HG03095 (cell line): ENCODE data around the gene ADISSP.

Experiments used
- ATAC-seq: cut with Tn5 transposase; IDR thresholded peaks from one replicate; pipeline ENCODE4 v1.9.1; 2021; ENCODE audit warnings: moderate library complexity; ENCODE audit not compliant: unreplicated experiment

Gene ADISSP

GRCh38 chr20:3720626-3721025 lies 46.9 kb downstream of the ADISSP start:
- no peak for ATAC-seq

GRCh38 chr20:3720068-3720467 lies 47.5 kb downstream of the ADISSP start:
- ATAC-seq, result no peak

GRCh38 chr20:3719046-3719445 lies 48.5 kb downstream of the ADISSP start:
- no peak for ATAC-seq

GRCh38 chr20:3716195-3716834 lies 51.2 kb downstream of the ADISSP start:
- no peak for ATAC-seq

- ATAC-seq, result no peak
These were observed 53.5 kb downstream of the ADISSP start for GRCh38 chr20:3714092-3714491.

GRCh38 chr20:3712279-3712873 lies 55.2 kb downstream of the ADISSP start, which contains the start of gene SIGLEC1:
Gene SIGLEC1 (minus strand): TSS chr20:3712600. CDS start chr20:3707128, 5,472 bp downstream.
- ATAC-seq, result no peak

GRCh38 chr20:3711484-3711941 lies 56.0 kb downstream of the ADISSP start:
- no peak for ATAC-seq

- no peak for ATAC-seq
These were observed 56.7 kb downstream of the ADISSP start for GRCh38 chr20:3710703-3711483.

GRCh38 chr20:3710011-3710466 lies 57.5 kb downstream of the ADISSP start:
- no peak for ATAC-seq

GRCh38 chr20:3707508-3707899 lies 60.0 kb downstream of the ADISSP start:
- no peak for ATAC-seq

GRCh38 chr20:3706774-3707507 lies 60.6 kb downstream of the ADISSP start:
- ATAC-seq, result no peak

GRCh38 chr20:3705970-3706739 lies 61.4 kb downstream of the ADISSP start:
- ATAC-seq, result no peak

- ATAC-seq, result no peak
These were observed 62.0 kb downstream of the ADISSP start for GRCh38 chr20:3705491-3705969.

- no peak for ATAC-seq
These were observed 63.5 kb downstream of the ADISSP start for GRCh38 chr20:3704087-3704486.
